ENCODE results near the gene MYO16.

Gene MYO16

DNA sequence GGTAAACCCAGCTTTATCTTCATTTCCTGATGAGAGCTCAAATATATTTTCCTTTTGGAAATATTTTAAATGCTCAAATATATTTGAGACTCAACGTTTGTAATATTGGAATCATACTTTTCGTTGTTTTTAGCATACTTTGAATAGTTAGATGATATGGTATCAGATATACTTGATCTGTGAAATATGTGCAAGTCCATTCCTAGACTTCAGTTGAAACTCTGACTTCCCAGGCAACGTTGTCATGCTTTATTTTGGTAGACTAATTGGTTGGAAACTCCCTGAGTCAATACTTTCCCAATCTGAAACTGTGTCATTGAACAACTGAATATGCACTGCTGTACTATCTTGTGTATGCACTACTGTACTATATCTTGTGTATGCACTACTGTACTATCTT, 378.5 kb downstream of the MYO16 start:
- Mint-ChIP-seq H3K4me1 (ENCODE audit: low read depth) (no peaks in the 10 kb centered on the region), H3K4me3 (no peak overlapping the region), H3K9me3 (no peaks in the 10 kb centered on the region), H3K27me3 (ENCODE audit: low read depth) (no peaks in the 10 kb centered on the region), H3K27ac (no peak overlapping the region), H3K36me3 (ENCODE audit: low read depth) (no peaks in the 10 kb centered on the region)
- no peak for DNase-seq (ENCODE audit: low spot score)

GRCh38 chr13:109009756-109010155, 380.3 kb downstream of the MYO16 start:
- Mint-ChIP-seq H3K27ac (no peak overlapping the region), H3K9me3 (no peaks in the 10 kb centered on the region), H3K36me3 (ENCODE audit: low read depth) (no peaks in the 10 kb centered on the region), H3K27me3 (ENCODE audit: low read depth) (no peaks in the 10 kb centered on the region), H3K4me1 (ENCODE audit: low read depth) (no peaks in the 10 kb centered on the region), H3K4me3 (no peak overlapping the region)
- DNase-seq (ENCODE audit: low spot score) = no peak

GRCh38 chr13:109010912-109011311, 381.5 kb downstream of the MYO16 start:
- Mint-ChIP-seq H3K9me3 (no peaks in the 10 kb centered on the region), H3K27me3 (ENCODE audit: low read depth) (no peaks in the 10 kb centered on the region), H3K27ac (no peak overlapping the region), H3K4me3 (no peak overlapping the region), H3K4me1 (ENCODE audit: low read depth) (no peaks in the 10 kb centered on the region), H3K36me3 (ENCODE audit: low read depth) (no peaks in the 10 kb centered on the region)
- DNase-seq (ENCODE audit: low spot score) = no peak

GRCh38 chr13:109012115-109012514, 382.7 kb downstream of the MYO16 start:
- H3K36me3 Mint-ChIP-seq (ENCODE audit: low read depth) = no peaks in the 10 kb centered on the region
- H3K4me3 Mint-ChIP-seq = no peak overlapping the region
- H3K27ac Mint-ChIP-seq = no peak overlapping the region
- no peaks in the 10 kb centered on the region for H3K9me3 Mint-ChIP-seq
- no peak for DNase-seq (ENCODE audit: low spot score)
- H3K27me3 Mint-ChIP-seq (ENCODE audit: low read depth) = no peaks in the 10 kb centered on the region
- no peaks in the 10 kb centered on the region for H3K4me1 Mint-ChIP-seq (ENCODE audit: low read depth)

DNA sequence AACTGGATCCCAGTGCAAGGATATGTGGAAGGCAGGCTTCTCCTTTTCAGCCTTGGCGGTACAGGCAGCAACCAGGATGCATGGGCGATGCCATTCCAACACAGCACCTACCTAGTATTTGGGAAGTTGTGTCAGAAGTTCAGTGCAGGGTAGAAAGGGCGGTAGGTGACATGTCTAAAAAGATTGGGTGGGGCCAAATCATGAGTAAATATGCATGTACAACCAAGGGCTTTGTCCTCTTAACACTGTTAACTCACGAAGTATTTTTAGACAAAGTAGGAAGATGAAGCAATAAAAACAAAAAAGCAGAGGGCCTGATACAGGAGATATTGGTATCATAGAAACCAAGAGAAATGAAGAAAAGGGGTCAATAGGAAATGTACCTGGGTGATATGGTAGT, 392.1 kb downstream of the MYO16 start:
- no peaks in the 10 kb centered on the region for H3K9me3 Mint-ChIP-seq
- no peak overlapping the region for H3K27ac Mint-ChIP-seq
- no peaks in the 10 kb centered on the region for H3K27me3 Mint-ChIP-seq (ENCODE audit: low read depth)
- no peak for DNase-seq (ENCODE audit: low spot score)
- no peaks in the 10 kb centered on the region for H3K4me1 Mint-ChIP-seq (ENCODE audit: low read depth)
- no peak overlapping the region for H3K4me3 Mint-ChIP-seq
- H3K36me3 Mint-ChIP-seq (ENCODE audit: low read depth) = no peaks in the 10 kb centered on the region

DNA sequence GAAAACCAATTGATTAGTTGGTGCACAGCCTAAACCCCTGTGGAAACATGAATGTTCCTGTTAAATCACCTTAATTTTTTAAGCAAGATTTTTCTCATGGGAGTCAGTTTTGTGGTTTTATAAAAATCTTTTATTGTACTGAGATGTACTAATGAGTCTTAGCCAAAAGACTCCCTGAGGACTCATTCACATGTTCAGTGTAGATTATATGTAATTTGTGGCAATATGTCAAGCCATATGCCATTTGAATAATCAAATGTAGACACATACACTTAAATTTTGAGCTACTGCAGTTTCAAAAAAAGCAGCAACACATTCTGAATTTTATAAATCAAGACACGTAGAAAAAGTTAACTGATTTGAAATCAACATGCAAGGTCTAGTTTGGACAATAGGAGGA, 395.2 kb downstream of the MYO16 start:
- H3K4me3 Mint-ChIP-seq = no peak overlapping the region
- H3K27ac Mint-ChIP-seq = no peak overlapping the region
- no peaks in the 10 kb centered on the region for H3K9me3 Mint-ChIP-seq
- H3K27me3 Mint-ChIP-seq (ENCODE audit: low read depth) = no peaks in the 10 kb centered on the region
- H3K36me3 Mint-ChIP-seq (ENCODE audit: low read depth) = no peaks in the 10 kb centered on the region
- DNase-seq (ENCODE audit: low spot score) = no peak
- no peaks in the 10 kb centered on the region for H3K4me1 Mint-ChIP-seq (ENCODE audit: low read depth)

- H3K27me3 Mint-ChIP-seq (ENCODE audit: low read depth) = no peaks in the 10 kb centered on the region
- no peaks in the 10 kb centered on the region for H3K36me3 Mint-ChIP-seq (ENCODE audit: low read depth)
- no peak overlapping the region for H3K4me3 Mint-ChIP-seq
- DNase-seq (ENCODE audit: low spot score) = no peak
- no peak overlapping the region for H3K27ac Mint-ChIP-seq
- H3K4me1 Mint-ChIP-seq (ENCODE audit: low read depth) = no peaks in the 10 kb centered on the region
- H3K9me3 Mint-ChIP-seq = no peaks in the 10 kb centered on the region
Observed at GRCh38 chr13:109026266-109026665, 396.9 kb downstream of the MYO16 start.

GRCh38 chr13:109028624-109029023, 399.2 kb downstream of the MYO16 start:
- Mint-ChIP-seq H3K9me3 (no peaks in the 10 kb centered on the region), H3K4me3 (no peak overlapping the region), H3K36me3 (ENCODE audit: low read depth) (no peaks in the 10 kb centered on the region), H3K27me3 (ENCODE audit: low read depth) (no peaks in the 10 kb centered on the region), H3K4me1 (ENCODE audit: low read depth) (no peaks in the 10 kb centered on the region), H3K27ac (no peak overlapping the region)
- DNase-seq (ENCODE audit: low spot score) = no peak

DNA sequence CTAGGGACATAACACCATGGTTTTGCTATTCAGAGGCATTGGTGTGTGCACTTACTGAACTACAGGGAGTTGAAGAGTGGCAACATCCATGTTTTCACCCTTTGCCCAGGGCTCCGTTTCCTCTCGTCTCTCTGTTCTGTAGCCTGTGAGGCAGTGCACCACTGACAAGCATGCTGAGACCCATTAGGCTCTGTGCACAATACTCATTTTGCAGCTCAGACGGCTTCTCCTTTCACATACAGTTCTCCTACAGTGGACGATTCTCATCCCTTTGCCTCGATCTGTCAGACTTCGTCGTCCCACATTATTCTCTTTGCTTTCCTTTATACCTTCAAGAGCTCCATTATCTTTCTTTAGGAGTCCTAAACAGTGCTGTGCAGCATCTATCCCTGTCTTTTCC, 403.7 kb downstream of the MYO16 start:
- H3K4me3 Mint-ChIP-seq = no peak overlapping the region
- H3K27ac Mint-ChIP-seq = no peak overlapping the region
- H3K27me3 Mint-ChIP-seq (ENCODE audit: low read depth) = no peaks in the 10 kb centered on the region
- no peak for DNase-seq (ENCODE audit: low spot score)
- no peaks in the 10 kb centered on the region for H3K9me3 Mint-ChIP-seq
- H3K36me3 Mint-ChIP-seq (ENCODE audit: low read depth) = no peaks in the 10 kb centered on the region
- H3K4me1 Mint-ChIP-seq (ENCODE audit: low read depth) = no peaks in the 10 kb centered on the region

- Mint-ChIP-seq H3K27me3 (ENCODE audit: low read depth) (no peaks in the 10 kb centered on the region), H3K9me3 (no peaks in the 10 kb centered on the region), H3K36me3 (ENCODE audit: low read depth) (no peaks in the 10 kb centered on the region), H3K4me1 (ENCODE audit: low read depth) (no peaks in the 10 kb centered on the region), H3K4me3 (no peak overlapping the region), H3K27ac (no peak overlapping the region)
- DNase-seq (ENCODE audit: low spot score) = no peak
Observed at GRCh38 chr13:109036078-109036780, 406.8 kb downstream of the MYO16 start.

DNA sequence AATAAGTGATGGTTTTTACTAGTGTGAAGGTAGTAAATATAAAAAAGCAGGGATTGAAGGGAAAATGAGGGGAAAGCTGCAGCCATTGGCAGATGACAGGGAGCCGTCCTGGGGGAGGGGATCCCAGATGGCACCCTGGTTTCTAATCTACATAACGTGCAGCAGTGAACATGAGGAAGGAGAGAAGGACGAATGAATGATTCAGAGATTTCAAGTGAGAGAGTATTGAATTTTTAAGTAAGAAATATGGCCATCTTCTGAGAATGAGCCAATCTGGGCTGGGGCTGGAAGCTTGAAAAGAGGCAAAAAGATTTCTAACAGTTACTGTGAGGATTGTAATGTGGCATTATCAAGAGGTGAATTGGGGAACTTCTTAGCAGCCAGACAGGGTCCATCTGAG, 414.2 kb downstream of the MYO16 start:
- Mint-ChIP-seq H3K4me1 (ENCODE audit: low read depth) (no peaks in the 10 kb centered on the region), H3K36me3 (ENCODE audit: low read depth) (no peaks in the 10 kb centered on the region), H3K27me3 (ENCODE audit: low read depth) (no peaks in the 10 kb centered on the region), H3K9me3 (no peaks in the 10 kb centered on the region), H3K27ac (no peak overlapping the region), H3K4me3 (no peak overlapping the region)
- no peak for DNase-seq (ENCODE audit: low spot score)

GRCh38 chr13:109055850-109056249, 426.4 kb downstream of the MYO16 start:
- no peaks in the 10 kb centered on the region for H3K9me3 Mint-ChIP-seq
- no peaks in the 10 kb centered on the region for H3K36me3 Mint-ChIP-seq (ENCODE audit: low read depth)
- no peaks in the 10 kb centered on the region for H3K4me1 Mint-ChIP-seq (ENCODE audit: low read depth)
- DNase-seq (ENCODE audit: low spot score) = no peak
- no peak overlapping the region for H3K27ac Mint-ChIP-seq
- no peak overlapping the region for H3K4me3 Mint-ChIP-seq
- H3K27me3 Mint-ChIP-seq (ENCODE audit: low read depth) = no peaks in the 10 kb centered on the region

DNA sequence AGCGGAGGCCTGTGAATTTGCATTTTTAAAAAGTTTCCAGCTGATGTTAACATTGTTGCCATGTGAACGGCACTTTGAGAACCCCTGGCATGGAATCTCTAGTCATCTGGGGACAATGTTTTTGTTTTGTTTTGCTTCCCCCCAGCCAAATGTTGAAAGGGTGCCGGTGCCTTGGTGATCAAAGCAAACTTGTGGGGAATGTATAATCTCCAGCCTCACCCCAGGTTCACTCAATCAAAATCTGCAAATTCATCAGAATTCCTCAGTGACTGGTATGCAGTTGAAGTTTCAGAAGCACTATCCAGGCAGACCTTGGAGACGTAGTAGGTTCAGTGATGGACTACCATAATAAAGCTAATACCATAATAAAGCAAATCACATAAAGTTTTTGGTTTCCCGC, 428.7 kb downstream of the MYO16 start:
- H3K4me3 Mint-ChIP-seq = no peak overlapping the region
- H3K4me1 Mint-ChIP-seq (ENCODE audit: low read depth) = no peaks in the 10 kb centered on the region
- no peaks in the 10 kb centered on the region for H3K36me3 Mint-ChIP-seq (ENCODE audit: low read depth)
- no peak overlapping the region for H3K27ac Mint-ChIP-seq
- H3K27me3 Mint-ChIP-seq (ENCODE audit: low read depth) = no peaks in the 10 kb centered on the region
- DNase-seq (ENCODE audit: low spot score) = no peak
- no peaks in the 10 kb centered on the region for H3K9me3 Mint-ChIP-seq

- no peaks in the 10 kb centered on the region for H3K9me3 Mint-ChIP-seq
- DNase-seq (ENCODE audit: low spot score) = no peak
- H3K27ac Mint-ChIP-seq = no peak overlapping the region
- H3K36me3 Mint-ChIP-seq (ENCODE audit: low read depth) = no peaks in the 10 kb centered on the region
- no peaks in the 10 kb centered on the region for H3K27me3 Mint-ChIP-seq (ENCODE audit: low read depth)
- H3K4me3 Mint-ChIP-seq = no peak overlapping the region
- H3K4me1 Mint-ChIP-seq (ENCODE audit: low read depth) = no peaks in the 10 kb centered on the region
Observed at GRCh38 chr13:109072505-109072904, 443.1 kb downstream of the MYO16 start.

GRCh38 chr13:109074436-109074835, 445.0 kb downstream of the MYO16 start:
- no peaks in the 10 kb centered on the region for H3K36me3 Mint-ChIP-seq (ENCODE audit: low read depth)
- no peak overlapping the region for H3K27ac Mint-ChIP-seq
- H3K4me1 Mint-ChIP-seq (ENCODE audit: low read depth) = no peaks in the 10 kb centered on the region
- H3K4me3 Mint-ChIP-seq = no peak overlapping the region
- DNase-seq (ENCODE audit: low spot score) = no peak
- H3K9me3 Mint-ChIP-seq = no peaks in the 10 kb centered on the region
- no peaks in the 10 kb centered on the region for H3K27me3 Mint-ChIP-seq (ENCODE audit: low read depth)

All from T-helper 2 cell treated with Interferon-gamma antibody and Interleukin-4, amounts not matched to agents 5 μg/mL and 100 μg/mL, for 36 hours (primary cell).